ENCODE measurements around the gene RGS7. TPM values are rescaled to one million over a fixed set of nuclear protein-coding genes. Genes with fewer than 3 reads are reported as not detected.
"Not testable (repeated sequence)": the region's sequence is repeated elsewhere in the genome, so short reads cannot be mapped to it uniquely, and the experiment has no call there.

RGS7 gene
- polyA plus RNA-seq, 12 donors, result 0.07 to 0.14 (median 0.09) TPM; not detected in 9

DNA sequence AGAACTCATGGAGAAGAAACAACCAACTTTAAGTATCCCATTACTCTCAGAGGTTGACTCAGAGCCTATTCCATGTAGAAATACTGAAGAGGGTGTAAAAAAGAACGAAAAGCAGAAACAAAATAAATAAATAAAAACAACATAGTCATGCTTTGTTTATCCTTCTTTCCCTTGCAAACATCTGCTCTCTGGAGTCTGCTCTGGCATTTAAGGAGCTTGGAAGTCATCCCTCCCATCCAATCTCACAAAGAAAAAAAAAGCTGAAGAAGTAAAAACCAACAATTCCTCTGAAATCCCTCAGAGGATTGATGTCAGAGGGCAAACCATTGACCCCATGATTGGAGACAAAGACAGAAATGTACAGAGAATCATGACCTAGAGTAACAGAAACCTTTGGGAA lies 442.5 kb downstream of the RGS7 start:
- DNase-seq, result no peak

DNA sequence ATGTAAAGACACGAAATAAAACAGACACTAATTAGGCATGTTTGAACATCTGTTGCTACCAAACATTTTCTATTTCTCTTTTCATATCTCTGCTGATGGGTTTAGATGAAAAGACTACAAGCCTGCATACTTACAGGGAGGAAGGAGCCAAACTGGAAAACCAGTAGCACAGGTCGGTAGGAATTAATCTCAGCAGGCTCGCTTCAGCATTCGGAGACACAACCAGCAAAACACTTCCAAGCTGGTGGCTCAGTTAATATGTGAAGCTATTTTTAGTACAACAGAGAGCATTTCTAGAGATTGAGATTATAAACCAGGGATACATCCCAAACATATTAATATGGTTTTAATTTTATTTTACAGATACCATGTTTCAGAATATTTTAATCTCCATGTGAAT lies 444.2 kb downstream of the RGS7 start:
- no peak for DNase-seq

GRCh38 chr1:240909701-240910457 lies 447.1 kb downstream of the RGS7 start:
- no peak for DNase-seq

GRCh38 chr1:240906477-240906876 lies 450.5 kb downstream of the RGS7 start:
- no peak for DNase-seq

GRCh38 chr1:240905225-240905765 lies 451.7 kb downstream of the RGS7 start:
- DNase-seq, result no peak

- DNase-seq, result not testable (repeated sequence)
Measured at GRCh38 chr1:240895424-240895823, 461.6 kb downstream of the RGS7 start.

GRCh38 chr1:240888787-240889048 lies 468.3 kb downstream of the RGS7 start:
- DNase-seq, result no peak

DNA sequence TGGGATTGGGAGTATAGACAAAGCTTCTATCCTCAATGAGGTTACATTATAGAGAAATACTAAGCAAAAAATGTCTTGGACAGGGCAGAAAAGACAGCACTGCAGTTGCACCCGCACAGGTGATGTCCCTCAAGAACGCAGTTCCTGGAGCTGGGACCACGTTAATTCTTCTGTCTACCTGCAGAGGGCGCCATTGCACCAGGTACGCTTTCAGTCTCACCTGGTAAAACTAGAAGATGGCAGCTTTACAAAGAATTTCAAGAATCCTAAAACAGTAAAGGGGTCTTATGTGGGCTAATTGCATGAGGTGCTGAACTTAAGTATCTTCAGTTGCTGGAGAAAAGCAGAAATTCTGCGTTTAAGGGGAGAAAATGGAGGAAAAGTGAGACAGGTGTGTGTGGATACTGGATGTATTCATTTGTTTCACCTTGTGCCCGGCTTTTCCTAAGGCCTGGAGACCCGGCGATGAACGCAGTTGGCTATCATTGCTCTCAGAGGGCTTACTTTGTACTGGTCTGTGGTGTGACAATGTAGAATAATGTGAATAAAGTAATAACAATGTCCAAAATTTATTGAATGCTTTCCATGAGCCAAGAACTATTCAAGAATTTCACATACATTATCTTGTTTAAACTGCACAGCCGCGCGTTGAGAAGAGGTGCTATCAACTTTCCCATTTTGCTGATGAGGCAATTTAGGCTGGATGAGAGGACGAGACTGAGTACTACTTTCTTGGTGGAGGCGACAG lies 468.8 kb downstream of the RGS7 start:
- DNase-seq, result no peak

DNA sequence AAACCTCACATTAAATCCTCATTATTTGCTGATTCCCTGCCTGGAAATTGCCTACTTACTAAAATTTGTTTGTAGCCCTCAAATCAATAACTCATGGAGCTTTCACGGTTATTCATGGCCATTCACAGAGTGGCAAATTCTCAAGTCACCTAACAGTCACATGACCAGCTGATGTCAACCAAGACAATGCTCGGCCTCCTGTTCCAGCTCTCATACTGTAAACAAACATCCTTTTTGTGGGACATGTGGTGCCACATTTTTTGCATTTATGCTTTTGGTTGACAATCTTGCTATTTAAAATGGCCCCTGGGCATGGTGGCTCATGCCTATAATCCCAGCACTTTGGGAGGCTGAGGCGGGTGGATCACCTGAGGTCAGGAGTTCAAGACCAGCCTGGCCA lies 473.5 kb downstream of the RGS7 start:
- no peak for DNase-seq

- DNase-seq, result not testable (repeated sequence)
Measured at GRCh38 chr1:240882656-240883308, 474.2 kb downstream of the RGS7 start.

GRCh38 chr1:240878631-240879030 lies 478.4 kb downstream of the RGS7 start:
- DNase-seq, result no peak

- no peak for DNase-seq
Measured at GRCh38 chr1:240877605-240878004, 479.4 kb downstream of the RGS7 start.

GRCh38 chr1:240876071-240876470 lies 480.9 kb downstream of the RGS7 start:
- DNase-seq, result no peak

- DNase-seq, result no peak
Measured at GRCh38 chr1:240869071-240869470, 487.9 kb downstream of the RGS7 start.

DNA sequence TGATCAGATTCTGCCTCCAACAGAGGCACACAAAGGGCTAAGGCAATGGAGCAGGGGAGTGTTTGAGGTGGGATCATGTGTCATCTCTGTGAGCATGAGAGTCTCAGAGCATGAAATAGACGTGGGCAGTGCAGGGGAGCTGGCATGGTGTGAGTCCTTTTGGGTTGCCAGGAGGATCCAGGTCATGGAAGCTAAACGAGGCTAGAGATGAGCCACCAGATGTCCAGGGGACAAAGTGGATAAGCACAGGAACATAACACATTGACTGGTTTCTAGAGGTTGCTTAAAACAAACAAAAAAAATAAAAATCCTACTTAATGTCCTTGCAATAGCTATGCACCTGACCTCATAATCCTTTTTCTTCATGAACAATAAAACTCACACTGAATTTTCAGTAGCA lies 490.3 kb downstream of the RGS7 start:
- no peak for DNase-seq

DNA sequence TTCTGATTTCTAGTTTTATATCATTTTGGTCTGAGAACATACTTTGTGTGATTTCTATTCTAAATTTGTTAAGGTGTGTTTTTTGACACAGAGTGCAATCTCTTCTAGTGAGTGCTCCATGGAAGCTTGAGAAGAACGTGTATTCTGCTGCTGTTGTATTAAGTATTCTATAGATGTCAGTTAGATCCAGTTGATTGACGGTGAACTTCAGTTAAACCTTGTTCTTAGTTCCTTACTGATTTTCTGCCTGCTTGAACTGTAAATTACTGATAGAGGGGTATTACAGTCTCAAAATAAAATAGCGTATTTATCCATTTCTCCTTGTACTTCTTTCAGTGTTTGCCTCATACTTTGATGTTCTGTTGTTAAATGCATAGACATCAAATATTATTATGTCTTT lies 497.0 kb downstream of the RGS7 start:
- DNase-seq, result no peak

DNA sequence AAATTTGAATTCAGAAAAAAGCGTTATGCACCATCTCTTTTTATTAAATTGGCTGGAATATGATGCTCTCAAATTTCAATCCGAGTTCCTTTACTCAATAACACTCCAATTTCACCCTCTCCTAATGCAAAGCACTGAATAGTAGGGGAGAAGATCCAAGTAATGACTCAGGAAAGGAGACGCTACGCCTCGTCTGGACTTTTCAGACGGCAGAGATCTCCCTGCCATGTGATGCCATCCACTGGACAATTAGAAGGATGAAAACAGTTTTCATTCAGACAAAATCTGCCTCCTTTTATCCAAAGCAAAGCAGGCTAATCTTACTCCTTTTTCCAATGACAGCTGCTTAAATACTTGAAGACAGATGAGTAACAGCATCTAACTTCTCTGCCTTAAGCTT lies 502.6 kb downstream of the RGS7 start:
- peak; percentile 15 for DNase-seq

GRCh38 chr1:240847325-240847724 lies 509.7 kb downstream of the RGS7 start:
- no peak for DNase-seq

- no peak for DNase-seq
Measured at GRCh38 chr1:240844486-240844885, 512.5 kb downstream of the RGS7 start.

DNA sequence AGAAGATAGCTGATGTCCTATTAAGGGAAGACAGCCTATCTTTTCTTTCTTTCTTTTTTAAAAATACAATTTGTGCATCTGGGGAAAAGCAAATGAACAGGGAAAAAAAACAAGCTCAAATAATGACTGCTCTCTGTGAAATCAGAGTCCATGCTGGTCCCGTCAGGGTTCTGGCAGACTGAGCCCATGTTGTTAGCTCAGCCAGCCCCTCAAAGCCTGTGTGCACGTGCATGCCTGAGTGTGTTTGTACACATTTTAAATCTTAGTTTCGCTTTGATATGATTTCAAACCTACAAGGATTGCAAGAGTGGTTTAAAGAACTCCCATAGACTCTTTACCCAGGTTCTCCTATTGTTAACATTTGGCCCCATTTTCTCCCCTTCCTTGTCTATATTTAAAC lies 513.2 kb downstream of the RGS7 start:
- DNase-seq, result no peak

GRCh38 chr1:240836271-240836670 lies 520.7 kb downstream of the RGS7 start:
- DNase-seq, result no peak

DNA sequence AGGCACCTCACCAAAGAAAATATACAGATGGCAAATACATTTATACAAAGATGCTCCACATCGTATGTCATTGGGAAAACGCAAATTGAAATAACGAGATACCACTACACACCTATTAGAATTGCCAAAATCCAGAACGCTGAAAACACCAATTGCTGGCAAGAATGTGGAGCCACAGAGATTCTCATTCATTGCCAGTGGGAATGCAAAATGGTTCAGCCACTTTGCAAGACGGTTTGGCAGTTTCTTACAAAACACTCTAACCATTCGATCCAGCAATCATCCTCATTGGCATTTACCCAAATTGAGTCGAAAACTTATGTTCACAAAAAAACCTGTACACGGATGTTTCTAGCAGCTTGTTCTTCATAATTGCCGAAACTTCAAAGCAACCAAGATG lies 521.7 kb downstream of the RGS7 start:
- no peak for DNase-seq

DNA sequence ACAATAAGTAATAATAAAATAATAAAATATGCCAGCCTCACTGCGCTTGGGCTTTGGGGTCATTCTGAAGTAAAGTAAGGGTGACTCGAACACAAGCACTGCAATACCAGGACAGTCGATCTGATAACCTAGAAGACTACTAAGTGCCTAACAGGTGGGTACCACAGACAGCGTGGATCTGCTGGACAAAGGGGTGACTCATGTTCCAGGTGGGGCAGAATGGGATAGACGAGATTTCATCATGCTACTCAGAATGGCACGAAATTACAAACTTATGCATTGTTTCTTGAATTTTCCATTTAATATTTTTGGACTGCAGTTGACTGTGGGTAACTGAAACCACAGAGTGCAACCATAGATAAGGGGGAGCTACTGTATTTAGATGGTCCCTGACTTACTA lies 523.9 kb downstream of the RGS7 start:
- DNase-seq, result no peak

All from muscle of arm (tissue), 12 donors.